Nephron progenitor cell (in vitro differentiated cells): ENCODE measurements around the gene ANKMY2.

Experiments
- DNase-seq: peaks from one replicate; pipeline ENCODE4 v3.0.0; 2021
- H3K27ac Mint-ChIP-seq: 2 replicates; pipeline ENCODE4 v1.8.0; 2021; ENCODE audit warnings: mild to moderate bottlenecking, moderate library complexity, mixed read lengths
- H3K27me3 Mint-ChIP-seq: 2 replicates; pipeline ENCODE4 v1.8.0; 2021; ENCODE audit warnings: mild to moderate bottlenecking, low read depth, mixed read lengths; ENCODE audit not compliant: poor library complexity
- H3K36me3 Mint-ChIP-seq: 2 replicates; pipeline ENCODE4 v1.8.0; 2021; ENCODE audit warnings: low read depth, mixed read lengths
- H3K4me1 Mint-ChIP-seq: 2 replicates; pipeline ENCODE4 v1.8.0; 2021; ENCODE audit warnings: mixed read lengths
- H3K4me3 Mint-ChIP-seq: 2 replicates; pipeline ENCODE4 v1.8.0; 2021; ENCODE audit warnings: mild to moderate bottlenecking, moderate library complexity, mixed read lengths
- H3K9me3 Mint-ChIP-seq: 2 replicates; pipeline ENCODE4 v1.8.0; 2021; ENCODE audit warnings: mild to moderate bottlenecking, moderate library complexity, mixed read lengths
- TF ChIP-seq, protein P1 (sequence below): fragments of 200-600 bp; sonication (generic); IDR thresholded peaks from 2 replicates; pipeline ENCODE4 v1.5.0; 2021; ENCODE audit warnings: antibody characterized with exemption

ANKMY2 gene

DNA sequence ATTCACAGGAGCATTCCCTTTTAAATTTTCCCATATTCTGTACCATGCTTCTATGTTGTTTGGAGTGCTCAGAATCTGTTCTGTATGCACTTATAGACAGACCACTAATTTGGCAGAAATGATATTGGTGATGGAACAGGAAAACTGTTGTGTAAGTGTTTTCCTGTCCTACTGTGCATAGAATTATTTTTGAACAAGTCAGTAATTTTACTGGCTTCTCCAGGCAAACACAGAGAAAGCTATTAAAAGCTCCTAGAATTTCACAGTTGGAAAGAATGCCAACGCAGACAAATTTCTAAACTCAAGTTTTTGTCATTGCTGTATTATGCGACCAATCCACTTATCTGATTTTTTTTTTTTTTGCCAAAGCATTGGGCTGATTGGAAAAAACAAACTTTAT is 55.7 kb downstream of the ANKMY2 start:
- TF ChIP-seq, protein P1, sequence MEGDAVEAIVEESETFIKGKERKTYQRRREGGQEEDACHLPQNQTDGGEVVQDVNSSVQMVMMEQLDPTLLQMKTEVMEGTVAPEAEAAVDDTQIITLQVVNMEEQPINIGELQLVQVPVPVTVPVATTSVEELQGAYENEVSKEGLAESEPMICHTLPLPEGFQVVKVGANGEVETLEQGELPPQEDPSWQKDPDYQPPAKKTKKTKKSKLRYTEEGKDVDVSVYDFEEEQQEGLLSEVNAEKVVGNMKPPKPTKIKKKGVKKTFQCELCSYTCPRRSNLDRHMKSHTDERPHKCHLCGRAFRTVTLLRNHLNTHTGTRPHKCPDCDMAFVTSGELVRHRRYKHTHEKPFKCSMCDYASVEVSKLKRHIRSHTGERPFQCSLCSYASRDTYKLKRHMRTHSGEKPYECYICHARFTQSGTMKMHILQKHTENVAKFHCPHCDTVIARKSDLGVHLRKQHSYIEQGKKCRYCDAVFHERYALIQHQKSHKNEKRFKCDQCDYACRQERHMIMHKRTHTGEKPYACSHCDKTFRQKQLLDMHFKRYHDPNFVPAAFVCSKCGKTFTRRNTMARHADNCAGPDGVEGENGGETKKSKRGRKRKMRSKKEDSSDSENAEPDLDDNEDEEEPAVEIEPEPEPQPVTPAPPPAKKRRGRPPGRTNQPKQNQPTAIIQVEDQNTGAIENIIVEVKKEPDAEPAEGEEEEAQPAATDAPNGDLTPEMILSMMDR: no peak

GRCh38 chr7:16587790-16588189 is 57.8 kb downstream of the ANKMY2 start:
- H3K4me3 Mint-ChIP-seq: peak overlapping the region; percentile 63
- H3K27me3 Mint-ChIP-seq: no peaks in the 10 kb centered on the region
- peaks cover 6% of the 10 kb centered on the region for H3K4me1 Mint-ChIP-seq
- no peak for DNase-seq
- H3K9me3 Mint-ChIP-seq: peaks cover 5% of the 10 kb centered on the region
- H3K36me3 Mint-ChIP-seq: peaks cover 6% of the 10 kb centered on the region
- no peak overlapping the region for H3K27ac Mint-ChIP-seq
- TF ChIP-seq, protein P1: no peak

More for the DNA sequence above, 55.7 kb downstream of the ANKMY2 start:
- Mint-ChIP-seq H3K27ac (no peak overlapping the region), H3K4me1 (peaks cover 6% of the 10 kb centered on the region), H3K4me3 (no peak overlapping the region), H3K9me3 (peaks cover 5% of the 10 kb centered on the region), H3K27me3 (no peaks in the 10 kb centered on the region), H3K36me3 (peaks cover 9% of the 10 kb centered on the region)
- no peak for DNase-seq

- Mint-ChIP-seq H3K9me3 (peaks cover 5% of the 10 kb centered on the region), H3K36me3 (peaks cover 5% of the 10 kb centered on the region), H3K27me3 (no peaks in the 10 kb centered on the region), H3K4me1 (peaks cover 6% of the 10 kb centered on the region), H3K27ac (no peak overlapping the region), H3K4me3 (no peak overlapping the region)
- no peak for DNase-seq
- TF ChIP-seq, protein P1: no peak
Observed at GRCh38 chr7:16587129-16587528, 58.4 kb downstream of the ANKMY2 start.

- H3K36me3 Mint-ChIP-seq: peaks cover 5% of the 10 kb centered on the region
- H3K4me3 Mint-ChIP-seq: no peak overlapping the region
- H3K9me3 Mint-ChIP-seq: peaks cover 5% of the 10 kb centered on the region
- TF ChIP-seq, protein P1: no peak
- H3K27me3 Mint-ChIP-seq: no peaks in the 10 kb centered on the region
- no peak overlapping the region for H3K27ac Mint-ChIP-seq
- no peak for DNase-seq
- H3K4me1 Mint-ChIP-seq: peaks cover 6% of the 10 kb centered on the region
Observed at GRCh38 chr7:16586081-16586874, 59.3 kb downstream of the ANKMY2 start.

GRCh38 chr7:16585540-16585939 is 60.0 kb downstream of the ANKMY2 start:
- Mint-ChIP-seq H3K9me3 (peaks cover 5% of the 10 kb centered on the region), H3K36me3 (peaks cover 5% of the 10 kb centered on the region), H3K4me3 (no peak overlapping the region), H3K27ac (no peak overlapping the region), H3K4me1 (peaks cover 6% of the 10 kb centered on the region), H3K27me3 (no peaks in the 10 kb centered on the region)
- DNase-seq: no peak
- TF ChIP-seq, protein P1: no peak

- Mint-ChIP-seq H3K4me1 (peaks cover 6% of the 10 kb centered on the region), H3K36me3 (peaks cover 5% of the 10 kb centered on the region), H3K4me3 (no peak overlapping the region), H3K9me3 (peaks cover 5% of the 10 kb centered on the region), H3K27me3 (no peaks in the 10 kb centered on the region), H3K27ac (no peak overlapping the region)
- TF ChIP-seq, protein P1: no peak
- DNase-seq: no peak
Observed at GRCh38 chr7:16583834-16584233, 61.7 kb downstream of the ANKMY2 start.
